ENCODE data around the gene CABP1.

Gene CABP1

DNA sequence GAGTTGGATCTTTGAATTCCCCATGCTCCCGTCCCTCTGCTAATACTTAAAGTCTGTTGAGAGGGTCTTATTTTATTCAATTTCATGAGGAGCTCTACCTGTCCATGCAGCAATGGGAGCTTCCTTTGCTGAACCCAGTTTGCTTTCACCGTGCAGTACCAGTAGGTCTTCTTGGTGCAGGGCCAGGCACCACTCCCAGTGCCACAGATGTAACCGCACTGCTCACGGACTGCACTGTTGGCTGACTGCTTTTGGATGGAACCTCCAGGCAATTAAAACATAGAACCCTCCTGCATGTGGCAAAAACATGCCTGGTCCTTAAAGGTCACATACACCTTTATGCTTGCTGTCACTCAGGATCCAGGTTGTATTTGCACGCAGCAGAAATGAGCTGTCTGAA is 9.3 kb upstream of the CABP1 start:
- DNase-seq, result no peak

DNA sequence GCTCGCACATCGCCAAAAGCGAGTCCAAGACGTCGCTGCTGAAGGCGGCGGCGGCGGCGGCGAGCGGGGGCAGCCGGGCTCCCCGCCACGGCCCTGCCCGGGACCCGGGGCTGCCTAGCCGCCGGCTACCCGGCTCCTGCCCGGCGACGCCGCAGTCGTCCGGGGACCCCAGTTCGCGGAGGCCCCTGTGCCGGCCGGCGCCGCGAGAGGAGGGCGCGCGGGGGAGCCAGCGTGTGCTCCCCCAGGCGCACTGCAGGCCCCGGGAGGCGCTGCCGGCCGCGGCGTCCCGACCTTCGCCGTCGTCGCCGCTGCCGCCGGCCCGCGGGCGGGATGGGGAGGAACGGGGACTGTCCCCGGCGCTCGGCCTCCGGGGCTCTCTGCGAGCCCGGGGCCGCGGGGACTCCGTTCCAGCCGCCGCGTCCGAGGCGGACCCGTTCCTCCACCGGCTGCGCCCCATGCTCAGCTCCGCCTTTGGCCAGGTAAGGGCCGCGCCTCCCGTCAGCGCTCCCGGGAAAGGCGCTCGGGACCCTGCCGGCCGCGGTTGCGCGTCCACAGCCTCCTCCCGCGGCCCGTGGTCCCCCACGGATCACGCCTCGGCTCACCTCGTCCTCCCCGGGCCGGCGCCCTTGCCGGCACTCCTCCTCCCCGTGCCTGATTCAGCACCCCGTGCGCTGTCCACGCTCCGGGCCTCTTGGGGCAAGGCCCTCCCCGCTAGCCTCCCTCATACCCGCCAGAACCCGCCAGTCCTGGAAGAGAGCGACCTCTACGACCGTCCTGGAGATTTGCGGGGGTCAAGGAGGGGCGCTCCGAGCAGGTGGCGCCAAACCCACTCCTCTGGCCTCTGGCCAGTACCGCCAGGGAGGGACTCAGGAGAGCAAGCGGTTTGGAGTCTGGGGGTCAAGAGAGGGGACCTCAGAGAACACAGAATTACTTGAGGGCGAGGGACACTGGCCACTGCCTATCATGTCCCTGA is 721 bp downstream of the CABP1 start:
- no peak for DNase-seq

DNA sequence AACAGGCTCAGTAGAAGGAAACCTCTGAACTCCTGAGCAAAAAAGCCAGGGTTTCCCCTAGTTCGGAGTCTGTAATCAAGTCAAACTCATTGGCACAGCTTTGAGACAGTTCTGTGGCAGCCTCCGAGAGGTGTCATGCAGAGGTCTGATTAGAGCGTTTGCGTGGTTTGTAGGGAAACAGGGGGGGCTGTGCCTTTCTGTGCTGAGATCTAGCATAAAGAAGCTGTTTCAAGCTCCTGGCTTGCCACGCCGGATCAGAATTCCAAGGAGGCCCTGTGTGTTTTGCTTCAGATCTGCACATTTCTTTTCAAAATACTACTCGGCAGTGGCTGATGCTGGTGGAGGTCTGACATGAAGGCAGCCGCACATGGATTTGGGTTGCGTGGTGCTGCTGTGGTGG is 1.7 kb downstream of the CABP1 start:
- DNase-seq, result no peak

DNA sequence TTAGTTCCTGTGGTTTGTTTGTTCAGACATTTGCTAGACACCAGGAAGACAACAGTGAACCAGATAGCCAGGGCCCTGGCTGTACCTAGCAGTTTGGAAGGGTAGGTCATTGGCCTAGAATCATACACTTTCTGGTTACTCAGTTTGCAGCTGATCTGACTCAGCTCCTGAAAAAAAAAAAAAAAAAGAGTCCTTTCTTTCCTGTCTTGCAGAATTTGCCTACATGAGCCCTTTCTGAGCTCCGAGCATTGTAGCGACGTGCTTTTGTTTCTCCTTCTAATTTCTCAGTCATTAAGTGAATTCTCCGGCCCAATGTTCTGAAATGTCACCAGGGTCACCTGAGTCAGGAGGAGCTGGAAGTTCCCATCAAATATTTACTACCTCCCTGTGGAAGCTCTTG is 2.4 kb downstream of the CABP1 start:
- no peak for DNase-seq

DNA sequence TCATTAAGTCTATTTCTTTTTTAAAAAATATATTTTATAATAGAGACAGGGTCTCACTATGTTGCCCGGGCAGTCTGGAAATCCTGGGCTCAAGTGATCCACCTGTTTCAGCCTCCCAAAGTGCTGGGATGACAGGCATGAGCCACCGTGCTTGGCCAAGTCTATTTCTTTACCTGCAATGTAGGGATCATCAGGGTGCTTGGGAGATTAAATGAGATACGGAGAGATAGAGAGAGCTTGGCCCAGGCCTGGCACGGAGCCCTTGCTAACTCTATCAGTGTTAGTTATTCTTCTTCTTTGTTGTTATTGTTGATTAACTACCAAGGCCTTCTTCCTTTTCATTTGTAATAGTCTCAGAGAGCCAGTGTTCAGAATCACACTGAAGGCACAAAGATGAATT is 3.1 kb downstream of the CABP1 start:
- no peak for DNase-seq

DNA sequence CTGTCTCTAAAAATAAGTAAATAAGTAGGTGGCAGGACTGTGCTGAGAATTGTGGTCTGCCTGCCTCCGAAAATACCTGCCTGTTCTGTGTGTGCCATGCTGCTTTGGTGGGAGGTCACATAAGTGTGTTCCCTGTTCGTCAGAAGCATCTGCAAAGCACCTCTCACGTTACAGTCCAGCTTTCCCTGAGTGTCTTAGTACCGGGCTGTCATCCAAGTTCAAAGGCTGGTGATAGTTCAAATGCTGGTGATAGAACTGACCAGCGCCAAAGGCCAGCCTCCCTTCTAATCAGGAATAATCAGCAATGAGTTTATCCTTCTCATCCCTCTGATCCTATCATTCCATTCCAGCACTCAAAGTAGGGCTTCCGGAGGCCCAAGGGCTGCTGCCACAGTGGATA is 5.6 kb downstream of the CABP1 start:
- no peak for DNase-seq

DNA sequence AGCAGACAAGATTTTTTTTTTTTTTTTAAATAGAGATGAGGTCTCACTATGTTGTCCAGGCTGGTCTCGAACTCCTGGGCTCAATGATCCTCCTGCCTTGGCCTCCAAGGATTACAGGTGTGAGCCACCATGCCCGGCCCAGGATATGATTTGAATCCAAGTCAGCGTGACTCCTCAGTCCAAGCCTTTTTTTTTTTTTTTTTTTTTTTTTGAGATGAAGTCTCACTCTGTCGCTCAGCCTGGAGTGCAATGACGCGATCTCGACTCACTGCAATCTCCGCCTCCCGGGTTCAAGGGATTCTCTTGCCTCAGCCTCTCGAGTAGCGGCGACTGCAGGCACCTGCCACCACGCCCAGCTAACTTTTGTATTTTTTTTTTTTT is 6.9 kb downstream of the CABP1 start:
- no peak for DNase-seq

DNA sequence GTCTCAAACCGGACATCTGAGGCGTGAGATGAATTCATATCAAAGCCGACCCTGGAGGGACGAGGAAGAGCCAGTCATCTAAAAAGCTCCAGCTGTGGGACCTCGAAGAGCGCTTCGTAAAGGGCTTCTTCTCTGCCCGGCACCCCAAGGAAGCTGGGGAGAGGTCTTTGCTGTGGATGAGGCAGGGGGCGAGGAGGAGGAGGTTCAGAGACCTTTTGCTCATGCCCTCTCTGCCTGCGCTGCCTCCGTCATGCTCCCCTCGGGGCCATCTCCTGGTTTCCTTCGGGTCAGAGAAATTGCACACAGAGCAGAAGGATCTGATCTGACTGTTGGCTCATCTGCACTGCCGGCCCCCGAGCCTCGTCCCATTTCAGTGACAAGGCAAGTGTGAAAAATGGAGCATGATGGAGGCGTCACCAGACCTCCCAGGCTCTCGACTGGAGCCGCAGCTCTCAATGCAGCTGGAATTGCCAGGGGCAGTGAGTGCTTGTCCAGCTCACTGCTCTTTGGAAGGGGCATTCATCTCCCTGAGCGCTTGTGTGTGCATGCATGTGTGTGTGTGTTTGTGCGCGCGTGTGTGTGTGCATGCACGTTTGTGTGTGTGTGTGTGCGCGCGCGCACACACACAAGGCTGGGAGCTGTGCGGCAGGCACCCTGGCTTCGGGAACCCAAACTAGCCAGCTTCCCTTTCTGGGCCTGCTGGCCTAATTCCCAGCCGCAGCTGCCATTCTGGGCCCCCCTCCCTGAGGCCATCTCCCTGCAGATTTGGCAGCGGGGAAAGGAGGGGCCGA is 9.2 kb downstream of the CABP1 start:
- DNase-seq, result no peak

DNA sequence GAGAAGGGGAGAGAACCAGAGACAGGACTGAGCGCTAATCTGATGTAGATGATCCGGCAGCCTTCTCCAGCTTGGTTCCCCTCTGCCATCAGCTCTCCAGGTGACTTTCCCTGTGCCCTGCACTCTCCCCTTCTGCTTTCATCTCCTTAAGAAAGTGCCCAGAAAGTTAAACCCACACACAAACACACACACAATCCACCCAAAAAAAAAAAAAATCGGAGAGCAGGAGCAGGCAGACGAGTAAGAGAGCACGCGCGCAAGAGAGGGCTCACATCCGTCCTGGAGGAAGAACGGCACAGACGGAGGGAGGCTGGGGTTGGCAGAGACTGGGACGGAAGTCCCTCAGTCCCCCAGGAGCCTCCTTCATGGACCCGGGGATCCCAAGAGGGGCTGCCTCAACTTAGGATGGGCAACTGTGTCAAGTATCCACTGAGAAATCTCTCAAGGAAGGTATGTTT is 9.8 kb downstream of the CABP1 start:
- no peak for DNase-seq

DNA sequence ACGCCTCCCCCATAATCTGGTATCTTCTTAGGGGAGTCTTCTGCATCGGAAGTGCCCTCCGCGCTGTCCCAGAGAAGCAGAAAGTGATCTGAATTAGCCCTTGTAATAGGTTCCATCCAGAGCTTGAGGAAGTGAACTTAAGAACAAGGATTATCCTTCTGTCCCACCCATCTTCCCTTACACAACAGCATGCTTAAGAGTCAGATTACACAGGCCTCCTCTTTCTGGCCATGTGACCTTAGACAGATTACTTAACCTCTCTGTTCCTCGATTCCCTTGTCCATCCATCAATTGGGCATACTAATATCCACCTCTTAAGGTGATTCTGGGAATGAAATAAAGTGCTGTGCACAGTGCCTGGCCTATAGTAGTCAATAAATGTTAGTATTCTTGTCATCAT is 11.4 kb downstream of the CABP1 start:
- DNase-seq, result no peak

DNA sequence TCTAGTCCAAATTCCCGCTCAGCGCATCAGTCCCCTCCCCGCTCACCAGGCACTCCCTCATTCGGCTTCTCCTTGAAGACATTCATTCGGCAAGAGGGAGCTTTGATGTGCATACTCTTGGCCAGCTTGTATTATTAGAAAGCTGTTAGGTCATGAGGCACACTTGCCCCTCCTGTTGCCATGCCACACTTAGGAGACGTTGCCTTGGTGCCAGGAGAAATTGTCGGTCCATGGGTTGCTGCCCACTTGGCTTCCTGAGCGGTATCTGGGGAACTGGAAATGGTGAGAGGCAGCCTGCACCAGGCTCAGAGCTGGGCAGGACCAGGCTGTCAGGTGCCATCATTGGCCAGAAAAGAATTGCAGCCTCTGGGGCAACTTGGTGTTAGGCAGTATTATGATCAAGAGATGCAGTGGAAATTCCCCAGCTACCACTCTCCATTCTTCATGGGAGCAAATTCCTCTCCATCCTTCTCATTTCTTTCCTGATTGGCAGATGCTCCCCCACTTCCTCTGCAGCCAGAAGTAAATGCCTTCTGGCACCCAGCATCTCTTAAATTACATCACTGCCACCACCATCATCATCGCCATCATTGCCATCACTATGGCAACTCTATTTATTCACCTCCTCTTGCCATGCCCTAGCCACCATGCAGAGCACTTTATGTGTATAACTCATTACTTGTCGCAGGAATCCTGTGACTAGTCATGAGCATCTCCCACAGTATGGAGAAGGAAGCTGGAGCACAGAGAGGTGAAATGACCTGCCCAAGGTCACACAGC is 12.4 kb downstream of the CABP1 start:
- no peak for DNase-seq

DNA sequence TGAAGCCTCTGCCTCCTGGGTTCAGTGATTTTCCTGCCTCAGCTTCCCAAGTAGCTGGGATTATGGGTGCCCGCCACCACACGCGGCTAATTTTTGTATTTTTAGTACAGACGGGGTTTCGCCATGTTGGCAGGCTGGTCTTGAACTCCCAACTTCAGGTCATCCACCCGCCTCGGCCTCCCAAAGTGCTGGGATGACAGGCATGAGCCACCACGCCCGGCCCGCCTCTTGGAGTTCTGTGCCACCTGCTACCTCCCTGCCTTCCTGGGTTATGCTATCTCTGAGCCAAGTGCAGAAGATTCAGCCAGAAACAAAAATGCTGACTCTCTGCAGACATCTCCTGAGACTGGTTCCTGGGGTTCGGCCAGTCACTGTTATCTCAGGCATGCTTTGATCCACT is 13.2 kb downstream of the CABP1 start:
- DNase-seq, result no peak

DNA sequence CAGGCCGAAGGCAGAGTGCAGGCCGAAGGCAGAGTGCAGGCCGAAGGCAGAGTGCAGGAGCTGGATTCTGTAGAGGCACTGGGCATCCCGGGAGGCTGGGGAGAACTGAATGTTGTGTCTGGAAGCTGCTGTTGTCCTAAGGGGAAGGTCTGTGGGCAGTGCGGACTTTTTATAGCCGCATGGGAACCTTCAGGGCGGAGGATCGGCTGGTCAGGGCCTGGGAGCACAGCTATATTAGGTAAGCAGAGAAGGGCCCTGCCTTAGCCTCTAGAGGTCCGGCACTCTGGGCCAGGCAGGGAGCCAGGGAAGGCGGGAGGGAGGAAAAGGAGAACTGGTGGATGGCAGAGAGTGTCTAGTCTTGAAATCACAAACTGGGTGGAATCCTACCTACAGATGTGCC is 14.2 kb downstream of the CABP1 start:
- DNase-seq, result no peak

DNA sequence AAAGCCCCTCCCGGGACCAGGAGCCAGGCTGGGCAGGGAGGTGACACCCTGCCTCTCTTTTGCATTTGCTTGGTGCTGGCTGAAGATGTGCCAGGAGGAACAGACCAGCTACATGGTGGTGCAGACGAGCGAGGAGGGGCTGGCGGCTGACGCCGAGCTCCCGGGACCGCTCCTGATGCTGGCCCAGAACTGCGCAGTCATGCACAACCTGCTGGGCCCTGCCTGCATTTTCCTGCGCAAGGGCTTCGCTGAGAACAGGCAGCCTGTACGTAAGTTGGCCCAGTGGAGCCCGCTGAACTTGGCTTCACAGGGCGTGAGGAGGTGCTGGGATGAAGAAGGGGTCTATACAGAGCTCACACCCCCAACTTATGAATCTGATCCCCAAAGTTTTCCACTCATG is 15.6 kb downstream of the CABP1 start:
- no peak for DNase-seq

DNA sequence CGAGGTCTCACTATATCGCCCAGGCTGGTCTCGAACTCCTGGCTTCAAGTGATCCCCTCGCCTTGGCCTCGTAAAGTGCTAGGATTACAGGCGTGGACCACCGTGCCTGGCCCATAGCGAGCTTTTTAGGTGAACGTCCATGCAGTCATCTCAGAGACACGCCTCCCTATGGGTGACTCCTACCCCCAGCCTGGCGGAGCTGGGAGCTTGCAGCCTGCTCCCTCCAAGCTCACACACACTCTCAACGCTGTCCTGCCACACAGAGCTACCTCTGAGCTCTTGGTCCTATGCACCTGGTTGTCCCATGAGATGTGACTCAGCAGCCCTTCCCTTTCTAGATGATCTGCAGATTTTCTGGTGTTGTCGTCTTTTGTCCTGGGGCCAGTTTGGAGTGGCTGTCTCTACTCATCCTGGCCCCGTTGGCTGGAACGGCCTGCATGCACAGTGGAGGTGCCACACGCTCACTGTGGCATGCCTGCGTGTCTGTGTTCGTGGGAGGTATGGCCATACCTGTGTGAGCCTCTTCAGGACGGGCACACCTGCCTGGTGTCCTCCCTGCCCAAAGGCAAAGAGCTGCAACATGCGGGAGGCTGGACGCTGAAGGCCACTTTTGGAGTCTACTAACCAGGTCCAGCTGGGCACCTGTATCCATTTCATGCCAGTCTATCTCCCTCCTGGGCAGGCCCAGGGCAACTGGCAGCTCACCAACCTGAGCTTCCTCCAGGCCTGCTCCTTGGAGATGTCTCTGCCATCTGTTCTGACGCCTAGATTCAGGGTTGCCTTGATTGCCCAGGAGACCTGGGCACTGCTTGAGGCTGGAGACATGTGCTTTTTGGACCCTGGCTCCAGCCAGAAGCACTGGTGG is 18.1 kb downstream of the CABP1 start:
- DNase-seq, result no peak

DNA sequence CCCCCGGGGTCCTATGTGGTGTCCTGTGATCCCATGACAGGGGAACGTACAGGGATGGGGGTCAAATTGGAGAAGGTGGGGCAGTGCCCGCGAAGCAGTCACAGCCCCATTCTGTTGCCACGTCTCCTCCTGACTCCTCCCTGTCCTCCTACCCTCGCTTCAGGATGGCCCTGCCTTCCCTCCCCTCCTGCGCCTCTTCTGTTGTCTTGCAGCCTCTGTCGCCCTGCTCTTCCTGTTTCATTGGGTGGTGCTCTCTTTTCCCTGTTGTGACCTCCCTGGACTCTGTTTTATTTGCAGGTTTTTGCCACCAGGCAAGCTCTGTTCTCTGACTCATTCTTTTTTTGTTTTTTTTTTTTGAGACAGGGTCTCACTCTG is 18.7 kb downstream of the CABP1 start:
- no peak for DNase-seq

DNA sequence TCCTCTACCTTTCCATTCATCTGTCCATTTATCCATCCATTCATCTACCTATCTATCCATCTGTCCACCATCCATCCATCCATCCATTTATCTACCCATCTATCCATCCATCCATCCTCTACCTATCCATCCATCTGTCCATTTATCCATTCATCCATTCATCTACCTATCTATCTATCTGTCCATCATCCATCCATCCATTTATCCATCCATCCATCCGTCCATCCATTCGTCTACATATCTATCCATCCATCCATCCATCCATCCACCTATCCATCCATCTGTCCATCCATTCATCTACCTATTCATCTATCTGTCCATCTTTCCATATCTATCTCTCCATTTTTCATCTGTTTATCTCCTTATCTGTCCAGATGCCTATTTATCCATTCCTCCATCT is 21.0 kb downstream of the CABP1 start:
- no peak for DNase-seq

DNA sequence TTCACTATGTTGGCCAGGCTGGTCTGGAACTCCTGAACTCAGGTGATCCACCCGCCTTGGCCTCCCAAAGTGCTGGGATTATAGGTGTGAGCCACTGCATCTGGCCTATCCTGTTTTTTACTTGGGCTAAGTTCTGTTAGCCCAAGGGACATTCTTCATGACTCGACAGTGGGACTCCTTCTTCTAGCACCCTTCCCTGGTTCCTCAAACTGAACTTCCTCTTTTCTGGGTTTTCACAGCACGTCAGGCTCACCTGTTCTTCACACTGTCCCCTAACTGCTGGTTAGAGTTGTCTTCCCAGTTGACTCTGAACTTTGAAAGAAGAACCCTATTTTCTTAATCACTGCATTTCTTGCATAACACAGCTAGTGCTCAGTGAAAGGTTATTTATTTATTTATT is 22.5 kb downstream of the CABP1 start:
- DNase-seq, result no peak

DNA sequence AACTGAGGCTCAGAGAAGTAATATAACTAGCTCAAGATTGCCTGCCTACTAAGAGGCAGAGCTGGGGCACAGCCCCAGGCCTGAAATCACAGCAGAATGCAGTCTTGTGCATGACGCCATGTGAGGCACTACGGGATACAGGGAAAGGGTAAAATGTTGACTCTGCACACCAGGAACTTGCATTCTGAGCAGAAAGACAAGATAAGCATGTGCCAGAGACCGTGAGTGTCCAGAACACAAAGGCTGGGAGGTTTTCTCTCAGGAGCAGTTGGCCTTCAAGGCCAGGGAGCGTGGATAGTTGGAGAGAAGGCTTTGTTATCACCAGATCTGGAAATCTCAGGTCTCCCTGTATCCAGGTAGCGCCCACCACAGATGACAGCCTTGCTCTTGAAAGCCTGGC is 23.3 kb downstream of the CABP1 start:
- DNase-seq, result no peak

DNA sequence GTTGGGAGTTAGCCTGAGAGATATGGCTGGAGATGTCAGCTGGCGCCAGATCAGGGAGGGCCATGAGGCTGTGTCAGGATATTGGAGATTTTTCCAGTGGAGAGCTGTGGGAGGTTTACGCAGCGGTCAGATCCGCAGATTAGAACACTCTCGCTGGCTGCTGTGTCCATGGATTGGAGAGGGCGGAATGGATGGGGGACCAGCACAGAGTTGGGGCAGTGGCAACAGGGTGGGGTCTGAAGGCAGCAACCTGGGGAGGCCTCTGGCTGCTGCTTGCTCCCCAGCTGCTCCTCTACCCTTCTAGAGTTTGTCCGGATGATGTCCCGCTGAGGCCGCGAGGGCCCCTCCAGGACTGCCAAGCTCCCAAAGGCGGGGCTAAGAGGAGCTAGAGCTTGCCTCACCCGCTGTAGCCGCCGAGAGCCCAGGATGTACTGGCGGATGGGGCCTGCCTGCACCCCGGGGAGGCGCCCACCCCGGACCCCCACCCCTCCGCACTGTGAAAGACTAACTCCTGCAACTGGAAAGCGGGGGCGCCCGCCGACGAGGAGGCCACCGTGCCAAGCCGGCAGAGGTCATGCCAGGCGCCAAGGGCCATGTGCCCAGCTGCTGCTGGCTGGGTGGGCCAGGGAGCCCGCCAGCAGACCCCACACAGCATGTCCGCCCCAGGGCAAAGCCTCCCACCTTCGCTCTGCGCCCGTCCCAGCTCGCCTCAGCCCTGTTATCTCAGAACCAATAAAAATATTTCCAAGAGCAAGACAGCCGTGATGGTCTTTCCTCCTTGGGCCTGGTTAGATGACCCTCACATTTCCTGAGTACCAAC is 26.4 kb downstream of the CABP1 start:
- DNase-seq, result no peak

DNA sequence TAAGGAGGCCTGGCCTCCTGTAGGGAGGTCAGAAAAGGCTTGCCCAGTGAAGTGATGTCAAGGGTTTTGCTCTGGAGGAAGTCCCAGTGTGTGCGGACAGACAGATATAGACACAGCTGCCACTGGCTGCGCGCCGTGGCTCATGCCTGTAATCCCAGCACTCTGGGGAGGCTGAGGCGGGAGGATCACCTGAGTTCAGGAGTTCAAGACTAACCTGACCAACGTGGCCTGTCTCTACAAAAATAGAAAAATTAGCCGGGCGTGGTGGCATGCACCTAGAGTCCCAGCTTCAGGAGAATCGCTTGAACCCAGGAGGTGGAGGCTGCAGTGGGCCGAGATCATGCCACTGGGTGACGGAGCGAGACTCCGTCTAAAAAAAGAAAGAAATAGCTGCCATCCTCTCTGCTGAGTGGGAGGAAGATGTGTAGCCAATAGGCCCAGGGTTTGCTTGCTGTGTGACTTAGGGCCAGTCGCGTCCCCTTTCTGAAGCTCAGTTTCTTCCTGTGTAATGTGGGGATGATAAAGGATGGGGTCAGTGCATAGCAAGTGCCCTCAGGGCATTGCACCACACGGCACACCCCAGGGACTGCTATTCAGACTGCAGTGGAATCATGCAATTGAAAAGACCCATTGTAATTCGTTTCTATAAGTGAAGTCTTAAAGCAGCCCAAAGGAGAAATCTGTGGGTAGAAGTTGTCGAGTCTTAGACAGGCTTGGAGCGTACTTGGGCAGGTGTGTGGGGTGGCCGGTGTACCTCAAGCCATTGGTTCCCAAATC is 27.9 kb downstream of the CABP1 start:
- no peak for DNase-seq
